Panc1 (cell line): Measurements from ENCODE around the gene CNTNAP4.

Experiments used
- POLR2AphosphoS5 ChIP-seq: IDR thresholded peaks from 2 replicates; pipeline ENCODE4 v1.6.1; 2012; ENCODE audit warnings: mild to moderate bottlenecking, low read depth, low read length, moderate library complexity
- TF ChIP-seq, protein P1 (sequence below), 2 experiments: IDR thresholded peaks; 2 replicates each; pipeline ENCODE4 v1.6.1; 2011 to 2012; ENCODE audit warnings: low read depth in 2 of 2, control low read depth in 1 of 2, low read length in 1 of 2, mild to moderate bottlenecking in 1 of 2, moderate library complexity in 1 of 2; ENCODE audit not compliant: insufficient read depth in 1 of 2

DNA sequence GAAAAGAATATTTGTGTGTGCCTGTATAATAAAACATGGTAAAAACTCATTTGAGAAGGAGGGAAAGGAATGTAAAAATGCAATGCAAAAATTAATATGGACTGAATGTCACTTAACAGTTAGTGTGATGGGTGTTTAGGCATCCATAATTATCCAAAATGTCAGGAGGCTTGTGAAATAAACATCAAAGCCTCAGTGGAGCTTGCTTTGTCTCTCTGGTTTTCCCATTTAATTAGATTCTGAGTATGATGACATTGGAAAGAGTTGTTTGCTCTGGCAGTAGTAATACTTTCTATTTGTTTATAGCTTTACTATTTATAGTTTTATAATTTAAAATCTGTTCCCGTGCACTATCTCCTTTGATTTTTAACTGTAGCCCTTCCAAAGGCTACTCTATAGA, 51.9 kb downstream of the CNTNAP4 start:
- TF ChIP-seq, protein P1, sequence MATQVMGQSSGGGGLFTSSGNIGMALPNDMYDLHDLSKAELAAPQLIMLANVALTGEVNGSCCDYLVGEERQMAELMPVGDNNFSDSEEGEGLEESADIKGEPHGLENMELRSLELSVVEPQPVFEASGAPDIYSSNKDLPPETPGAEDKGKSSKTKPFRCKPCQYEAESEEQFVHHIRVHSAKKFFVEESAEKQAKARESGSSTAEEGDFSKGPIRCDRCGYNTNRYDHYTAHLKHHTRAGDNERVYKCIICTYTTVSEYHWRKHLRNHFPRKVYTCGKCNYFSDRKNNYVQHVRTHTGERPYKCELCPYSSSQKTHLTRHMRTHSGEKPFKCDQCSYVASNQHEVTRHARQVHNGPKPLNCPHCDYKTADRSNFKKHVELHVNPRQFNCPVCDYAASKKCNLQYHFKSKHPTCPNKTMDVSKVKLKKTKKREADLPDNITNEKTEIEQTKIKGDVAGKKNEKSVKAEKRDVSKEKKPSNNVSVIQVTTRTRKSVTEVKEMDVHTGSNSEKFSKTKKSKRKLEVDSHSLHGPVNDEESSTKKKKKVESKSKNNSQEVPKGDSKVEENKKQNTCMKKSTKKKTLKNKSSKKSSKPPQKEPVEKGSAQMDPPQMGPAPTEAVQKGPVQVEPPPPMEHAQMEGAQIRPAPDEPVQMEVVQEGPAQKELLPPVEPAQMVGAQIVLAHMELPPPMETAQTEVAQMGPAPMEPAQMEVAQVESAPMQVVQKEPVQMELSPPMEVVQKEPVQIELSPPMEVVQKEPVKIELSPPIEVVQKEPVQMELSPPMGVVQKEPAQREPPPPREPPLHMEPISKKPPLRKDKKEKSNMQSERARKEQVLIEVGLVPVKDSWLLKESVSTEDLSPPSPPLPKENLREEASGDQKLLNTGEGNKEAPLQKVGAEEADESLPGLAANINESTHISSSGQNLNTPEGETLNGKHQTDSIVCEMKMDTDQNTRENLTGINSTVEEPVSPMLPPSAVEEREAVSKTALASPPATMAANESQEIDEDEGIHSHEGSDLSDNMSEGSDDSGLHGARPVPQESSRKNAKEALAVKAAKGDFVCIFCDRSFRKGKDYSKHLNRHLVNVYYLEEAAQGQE (IDR thresholded peaks at IDR 0.05; ENCODE audit: insufficient read depth in 1 of 2, low read depth in 2 of 2, low read length in 1 of 2): no peak
- no peak for TF ChIP-seq POLR2AphosphoS5
